GM19395 (cell line): ENCODE results near the gene SRL.
"Not testable (repeated sequence)": the region's sequence is repeated elsewhere in the genome, so short reads cannot be mapped to it uniquely, and the experiment has no call there.

Source experiments
- ATAC-seq: cut with Tn5 transposase; IDR thresholded peaks from one replicate; pipeline ENCODE4 v1.9.1; 2021; ENCODE audit warnings: mild to moderate bottlenecking, moderate library complexity; ENCODE audit not compliant: unreplicated experiment

SRL gene

GRCh38 chr16:4227040-4227332 is 14.9 kb downstream of the SRL start:
- no peak for ATAC-seq

GRCh38 chr16:4226251-4227039 is 15.4 kb downstream of the SRL start:
- ATAC-seq = no peak

GRCh38 chr16:4225075-4225474 is 16.8 kb downstream of the SRL start:
- no peak for ATAC-seq

- ATAC-seq = no peak
Observed at GRCh38 chr16:4220358-4220757, 21.5 kb downstream of the SRL start.

- no peak for ATAC-seq
Observed at GRCh38 chr16:4218202-4218601, 23.7 kb downstream of the SRL start.

GRCh38 chr16:4217204-4218131 is 24.4 kb downstream of the SRL start:
- no peak for ATAC-seq

GRCh38 chr16:4216596-4216995 is 25.3 kb downstream of the SRL start:
- no peak for ATAC-seq

- no peak for ATAC-seq
Observed at GRCh38 chr16:4215106-4215505, 26.8 kb downstream of the SRL start.

GRCh38 chr16:4214215-4214621 is 27.7 kb downstream of the SRL start:
- no peak for ATAC-seq

GRCh38 chr16:4213737-4214136 is 28.1 kb downstream of the SRL start:
- no peak for ATAC-seq

GRCh38 chr16:4212934-4213296 is 29.0 kb downstream of the SRL start:
- no peak for ATAC-seq

- ATAC-seq = no peak
Observed at GRCh38 chr16:4212211-4212933, 29.5 kb downstream of the SRL start.

- not testable (repeated sequence) for ATAC-seq
Observed at GRCh38 chr16:4211445-4212210, 30.3 kb downstream of the SRL start.

GRCh38 chr16:4209666-4210065 is 32.2 kb downstream of the SRL start:
- ATAC-seq = no peak

GRCh38 chr16:4208341-4208751 is 33.5 kb downstream of the SRL start:
- ATAC-seq = no peak

GRCh38 chr16:4207683-4208340 is 34.1 kb downstream of the SRL start:
- ATAC-seq = no peak

- no peak for ATAC-seq
Observed at GRCh38 chr16:4207229-4207628, 34.7 kb downstream of the SRL start.

GRCh38 chr16:4206680-4207079 is 35.2 kb downstream of the SRL start:
- ATAC-seq = no peak

GRCh38 chr16:4205971-4206370 is 35.9 kb downstream of the SRL start:
- no peak for ATAC-seq

- ATAC-seq = no peak
Observed at GRCh38 chr16:4204521-4204920, 37.4 kb downstream of the SRL start.
